Measurements from ENCODE around the gene NXPH1. TPM values are rescaled to one million over a fixed set of nuclear protein-coding genes. Genes with fewer than 3 reads are reported as not detected.

Gene NXPH1
- total RNA-seq, 3 donors from 2014 or later: not detected

GRCh38 chr7:8509621-8510020 is 76.2 kb downstream of the NXPH1 start:
- Histone ChIP-seq H3K36me3 (ENCODE audit: low read depth) (no peaks in the 10 kb centered on the region), H3K4me1 (ENCODE audit: low read depth) (no peaks in the 10 kb centered on the region), H3K4me3 (no peak overlapping the region), H3K9me3 (no peaks in the 10 kb centered on the region)
- intact Hi-C loops (cut with DNase I, micrococcal nuclease): no loop called here
- DNase-seq: no peak
- no peak for ATAC-seq
- no peak for TF ChIP-seq CTCF (IDR thresholded peaks at IDR 0.05)

DNA sequence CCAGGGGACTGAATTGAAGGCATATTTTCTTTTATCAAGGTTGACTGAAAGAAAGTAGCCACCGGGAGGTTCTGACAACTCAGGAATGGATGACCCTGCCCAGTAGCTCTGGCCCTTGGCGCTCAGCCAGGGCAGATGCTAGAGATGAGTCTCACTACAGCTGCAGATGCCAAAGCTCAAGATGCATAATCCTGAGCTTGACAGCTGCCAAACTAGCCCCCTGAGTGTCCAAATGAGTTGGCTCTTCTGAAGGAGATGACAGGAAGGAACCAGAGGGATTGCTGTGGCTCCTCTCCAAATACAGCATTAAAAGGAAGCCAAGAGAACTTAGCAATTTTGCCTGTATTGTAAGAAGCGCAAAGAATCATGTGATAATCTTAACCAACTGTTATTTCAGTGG is 78.4 kb downstream of the NXPH1 start:
- Histone ChIP-seq H3K4me3 (no peak overlapping the region), H3K9me3 (no peaks in the 10 kb centered on the region), H3K36me3 (ENCODE audit: low read depth) (no peaks in the 10 kb centered on the region), H3K4me1 (ENCODE audit: low read depth) (no peaks in the 10 kb centered on the region)
- no peak for TF ChIP-seq CTCF (IDR thresholded peaks at IDR 0.05)
- DNase-seq (no peak), ATAC-seq (no peak)
- intact Hi-C loops (cut with DNase I, micrococcal nuclease): no loop called here

- no peaks in the 10 kb centered on the region for H3K4me1 ChIP-seq (ENCODE audit: low read depth)
- TF ChIP-seq CTCF (IDR thresholded peaks at IDR 0.05): no peak
- DNase-seq: no peak
- intact Hi-C loops (cut with DNase I, micrococcal nuclease): no loop called here
- no peak for ATAC-seq
- H3K4me3 ChIP-seq: no peak overlapping the region
- no peaks in the 10 kb centered on the region for H3K36me3 ChIP-seq (ENCODE audit: low read depth)
- H3K9me3 ChIP-seq: no peaks in the 10 kb centered on the region
Measured at GRCh38 chr7:8514781-8515519, 81.5 kb downstream of the NXPH1 start.

DNA sequence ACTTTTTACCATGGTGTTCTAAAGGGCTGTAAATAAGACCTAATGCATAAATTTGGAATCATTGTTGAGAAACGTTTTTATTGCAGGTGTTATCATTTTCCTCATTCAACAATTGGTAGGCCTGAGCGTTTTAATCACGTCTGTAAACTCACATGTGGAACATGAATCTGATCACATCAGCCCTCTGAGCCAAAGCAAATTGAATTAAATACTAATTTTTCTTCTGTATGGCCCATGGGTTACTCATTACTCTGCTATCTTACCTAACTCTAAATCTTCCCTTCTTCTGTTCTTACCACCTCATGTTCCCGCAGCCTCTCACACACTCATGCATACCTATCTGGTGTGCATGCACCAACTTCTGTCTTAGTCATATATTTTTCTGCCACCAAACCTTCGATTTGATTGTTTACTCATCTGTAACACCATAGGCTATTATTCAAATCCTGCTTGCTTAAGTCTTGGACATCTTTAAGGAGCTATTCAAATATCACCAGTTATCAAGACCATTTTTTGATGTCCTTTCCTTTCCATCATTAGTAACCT is 82.3 kb downstream of the NXPH1 start:
- no peak for TF ChIP-seq CTCF (IDR thresholded peaks at IDR 0.05)
- intact Hi-C loops (cut with DNase I, micrococcal nuclease): no loop called here

GRCh38 chr7:8516976-8517375 is 83.6 kb downstream of the NXPH1 start:
- no peak for TF ChIP-seq CTCF (IDR thresholded peaks at IDR 0.05)
- DNase-seq: no peak
- no peak overlapping the region for H3K4me3 ChIP-seq
- intact Hi-C loops (cut with DNase I, micrococcal nuclease): no loop called here
- H3K9me3 ChIP-seq: no peaks in the 10 kb centered on the region
- H3K36me3 ChIP-seq (ENCODE audit: low read depth): no peaks in the 10 kb centered on the region
- ATAC-seq: no peak
- H3K4me1 ChIP-seq (ENCODE audit: low read depth): no peaks in the 10 kb centered on the region

More for the DNA sequence above, 82.3 kb downstream of the NXPH1 start:
- DNase-seq: no peak
- H3K36me3 ChIP-seq (ENCODE audit: low read depth): no peaks in the 10 kb centered on the region
- ATAC-seq: no peak
- no peak overlapping the region for H3K4me3 ChIP-seq
- H3K9me3 ChIP-seq: no peaks in the 10 kb centered on the region
- H3K4me1 ChIP-seq (ENCODE audit: low read depth): no peaks in the 10 kb centered on the region
